Mucosa of gallbladder (tissue), 1 donor: Measurements from ENCODE around the gene DAPK3. TPM values are rescaled to one million over a fixed set of nuclear protein-coding genes. Genes with fewer than 3 reads are reported as not detected.
"Not testable (repeated sequence)": the region's sequence is repeated elsewhere in the genome, so short reads cannot be mapped to it uniquely, and the experiment has no call there.

ENCODE experiments used
- DNase-seq: peaks from one replicate; pipeline ENCODE4 v3.0.0-alpha.2; 2020; ENCODE audit warnings: low spot score
- total RNA-seq: library from RNA; stranded (reverse); gene quantifications from one replicate; pipeline ENCODE4 v1.2.1, GENCODE V29; 2021
- donor health status: DM: no; HTN: no; CAD: no.

The DAPK3 gene
- total RNA-seq: 113 TPM

GRCh38 chr19:3970808-3971598, at the start of gene DAPK3:
TSS of gene DAPK3 (minus strand) at chr19:3971099. CDS start at chr19:3969735, 1,364 bp downstream.
- DNase-seq: peak; percentile 98

- no peak for DNase-seq
Observed at GRCh38 chr19:4019578-4019977, 48.7 kb upstream of the DAPK3 start.

GRCh38 chr19:4018775-4019504, 48.0 kb upstream of the DAPK3 start:
- DNase-seq: no peak

- no peak for DNase-seq
Observed at GRCh38 chr19:4018140-4018613, 47.3 kb upstream of the DAPK3 start.

GRCh38 chr19:4016903-4017638, 46.2 kb upstream of the DAPK3 start:
- no peak for DNase-seq

GRCh38 chr19:4016486-4016885, 45.6 kb upstream of the DAPK3 start:
- no peak for DNase-seq

- DNase-seq: no peak
Observed at GRCh38 chr19:4015705-4016402, 45.0 kb upstream of the DAPK3 start.

- DNase-seq: no peak
Observed at GRCh38 chr19:4014541-4015491, 43.9 kb upstream of the DAPK3 start.

- no peak for DNase-seq
Observed at GRCh38 chr19:4013886-4014540, 43.1 kb upstream of the DAPK3 start.

GRCh38 chr19:4012975-4013634, 42.2 kb upstream of the DAPK3 start:
- DNase-seq: no peak

GRCh38 chr19:4012092-4012974, 41.4 kb upstream of the DAPK3 start:
- DNase-seq: peak; percentile 34

GRCh38 chr19:4011430-4011829, 40.5 kb upstream of the DAPK3 start:
- not testable (repeated sequence) for DNase-seq

GRCh38 chr19:4010808-4011110, 39.9 kb upstream of the DAPK3 start:
- DNase-seq: no peak

- DNase-seq: no peak
Observed at GRCh38 chr19:4009990-4010807, 39.3 kb upstream of the DAPK3 start.

- DNase-seq: no peak
Observed at GRCh38 chr19:4007836-4008539, 37.1 kb upstream of the DAPK3 start.

- DNase-seq: peak; percentile 96
Observed at GRCh38 chr19:4007021-4007835, 36.3 kb upstream of the DAPK3 start, which contains the start of gene PIAS4. TSS of gene PIAS4 (plus strand) at chr19:4007736. CDS start at chr19:4007761, 25 bp downstream.
